Activated naive CD4-positive, alpha-beta T cell treated with anti-CD3 and anti-CD28 coated beads, Interleukin-2, amount 50 U/mL, for 72 hours (primary cell): ENCODE results near the gene VDAC1. TPM values are rescaled to one million over a fixed set of nuclear protein-coding genes. Genes with fewer than 3 reads are reported as not detected.
"Not testable (repeated sequence)": the region's sequence is repeated elsewhere in the genome, so short reads cannot be mapped to it uniquely, and the experiment has no call there.

Source experiments
- ATAC-seq, 2 donors: fragments of 150-1000 bp; cut with Tn5 transposase; 2 replicates each; pipeline ENCODE4 v1.10.0; 2021; ENCODE audit warnings: mild to moderate bottlenecking in 2 of 2, moderate library complexity in 2 of 2
- DNase-seq, 2 donors: peaks; one replicate each; pipeline ENCODE4 v3.0.0; 2021 to 2022; ENCODE audit warnings: low spot score in 2 of 2
- H3K27ac Mint-ChIP-seq, 2 donors: one replicate each; pipeline ENCODE4 v1.8.0; 2022; ENCODE audit warnings: mild to moderate bottlenecking in 2 of 2, mixed read lengths in 2 of 2
- H3K36me3 Mint-ChIP-seq, 2 donors: one replicate each; pipeline ENCODE4 v1.8.0; 2022; ENCODE audit warnings: mixed read lengths in 2 of 2
- H3K9me3 Mint-ChIP-seq, 2 donors: one replicate each; pipeline ENCODE4 v1.8.0; 2022; ENCODE audit warnings: mixed read lengths in 2 of 2
- total RNA-seq, 2 donors: library from RNA; stranded (reverse); gene quantifications; one replicate each; pipeline ENCODE4 v1.2.3, GENCODE V29; 2022

VDAC1 gene
- total RNA-seq, 2 donors from 2014 or later: 289 to 522 TPM

DNA sequence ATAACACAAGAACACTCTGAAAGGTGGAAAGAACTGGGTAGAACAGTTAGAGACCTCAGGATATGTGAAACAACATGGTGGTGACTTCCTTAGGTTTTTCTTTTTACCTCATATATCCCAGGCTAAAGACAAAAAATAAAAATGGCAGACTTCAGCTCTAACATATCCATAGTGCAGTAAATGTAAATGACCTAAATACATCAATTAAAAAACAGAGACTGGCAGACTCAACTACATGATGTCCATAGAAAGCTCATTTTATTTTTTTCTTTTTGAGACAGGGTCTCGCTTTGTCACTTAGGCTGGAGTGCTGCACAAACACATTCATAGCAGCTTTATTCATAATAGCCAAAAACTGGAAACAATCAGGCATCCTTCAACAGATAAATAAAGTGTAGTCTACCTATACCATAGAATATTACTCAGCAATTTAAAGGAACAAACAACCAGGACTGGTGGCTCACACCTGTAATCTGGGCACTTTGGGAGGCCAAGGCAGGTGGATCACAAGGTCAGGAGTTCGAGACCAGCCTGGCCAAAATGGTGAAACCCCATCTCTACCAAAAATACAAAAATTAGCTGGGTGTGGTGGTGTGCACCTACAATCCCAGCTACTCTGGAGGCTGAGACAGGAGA is 41.2 kb downstream of the VDAC1 start:
- H3K36me3 Mint-ChIP-seq: peaks cover 18 to 51% of the 10 kb centered on the region in 2 donors
- ATAC-seq: no peak

DNA sequence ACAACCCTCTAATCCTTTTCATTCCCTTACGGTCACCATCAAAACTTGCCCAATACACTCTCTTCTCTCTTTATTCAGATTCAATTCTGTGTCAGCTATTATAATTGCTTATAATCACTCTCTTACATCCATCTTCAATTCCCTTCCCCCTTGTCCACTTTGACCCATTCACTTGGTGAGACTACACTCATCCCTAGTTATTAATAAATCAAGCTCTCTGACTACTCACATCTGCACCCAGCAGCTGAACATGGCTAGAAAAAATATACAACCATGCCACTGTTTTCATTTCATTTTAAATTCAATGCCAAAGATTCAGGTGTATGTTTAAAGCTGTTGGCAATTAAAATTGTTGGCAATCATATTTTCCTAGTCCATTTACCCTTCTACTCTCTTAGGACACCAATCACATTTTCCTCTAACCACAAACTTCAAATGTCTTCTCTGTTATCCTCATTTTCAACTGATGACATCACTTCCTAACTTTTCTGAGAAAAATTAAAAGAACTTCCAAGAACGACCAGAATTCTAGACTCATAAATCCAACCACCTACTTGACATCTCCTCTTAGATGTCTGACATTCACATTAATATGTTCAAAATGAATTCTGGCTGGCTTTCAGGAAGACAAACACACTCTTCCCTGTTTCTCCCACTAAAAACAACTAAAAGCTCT is 41.8 kb downstream of the VDAC1 start:
- Mint-ChIP-seq H3K9me3 (peaks cover 0 to 20% of the 10 kb centered on the region in 2 donors), H3K27ac (peak overlapping the region; percentile 55 to 72), H3K36me3 (peaks cover 11 to 45% of the 10 kb centered on the region in 2 donors)
- peak; percentile 19 to 52 for ATAC-seq
- no peak for DNase-seq

More for the DNA sequence above, 41.2 kb downstream of the VDAC1 start:
- DNase-seq: no peak
- peak overlapping the region; percentile 55 to 72 for H3K27ac Mint-ChIP-seq
- peaks cover 0 to 20% of the 10 kb centered on the region in 2 donors for H3K9me3 Mint-ChIP-seq

DNA sequence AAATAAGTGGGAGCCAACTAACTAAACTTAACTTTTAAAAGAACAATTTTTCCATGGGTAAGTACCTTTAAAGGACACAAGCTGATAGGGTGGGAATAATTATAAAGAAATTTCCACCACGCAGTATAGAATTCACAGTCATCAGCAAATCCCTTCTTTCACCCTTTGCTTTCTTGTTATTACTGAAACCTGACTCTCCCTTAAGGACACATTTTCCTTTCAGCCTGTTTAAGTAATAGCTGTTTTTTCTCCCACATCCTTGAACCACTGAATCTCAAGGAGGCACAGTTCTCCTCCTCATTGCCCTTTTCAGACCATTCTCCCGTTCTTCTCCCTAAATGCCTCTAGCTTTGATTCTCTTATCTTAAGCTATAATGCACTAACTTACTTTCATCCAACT is 42.6 kb downstream of the VDAC1 start:
- Mint-ChIP-seq H3K36me3 (peaks cover 6 to 38% of the 10 kb centered on the region in 2 donors), H3K9me3 (peaks cover 0 to 20% of the 10 kb centered on the region in 2 donors), H3K27ac (peak overlapping the region in 1 of 2 donors; percentile 55)
- DNase-seq: no peak
- ATAC-seq: peak; percentile 9 to 31

DNA sequence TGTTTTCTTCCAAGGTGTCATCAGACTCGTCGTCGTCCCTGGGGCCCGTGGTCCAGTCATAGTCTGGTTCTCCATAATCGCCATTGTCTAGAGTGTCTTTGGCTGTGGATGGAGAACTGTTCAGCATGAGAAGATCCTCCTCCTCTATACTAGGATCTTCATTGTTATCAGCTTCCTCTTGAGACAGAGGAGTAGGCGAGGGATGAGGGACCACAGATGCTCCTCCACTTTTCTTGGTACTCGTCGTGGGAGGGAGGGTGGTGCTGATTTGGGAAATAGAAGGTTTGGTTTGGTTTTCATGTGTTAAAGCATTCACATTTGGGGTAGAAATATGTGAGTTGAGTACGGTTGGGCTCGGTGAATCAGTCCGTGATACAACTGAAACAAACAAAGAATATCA is 45.1 kb downstream of the VDAC1 start:
- peak in 1 of 2 donors; percentile 41 for ATAC-seq
- DNase-seq: no peak
- Mint-ChIP-seq H3K36me3 (peaks cover 6 to 41% of the 10 kb centered on the region in 2 donors), H3K27ac (peak overlapping the region; percentile 23 to 51), H3K9me3 (peaks cover 0 to 14% of the 10 kb centered on the region in 2 donors)

DNA sequence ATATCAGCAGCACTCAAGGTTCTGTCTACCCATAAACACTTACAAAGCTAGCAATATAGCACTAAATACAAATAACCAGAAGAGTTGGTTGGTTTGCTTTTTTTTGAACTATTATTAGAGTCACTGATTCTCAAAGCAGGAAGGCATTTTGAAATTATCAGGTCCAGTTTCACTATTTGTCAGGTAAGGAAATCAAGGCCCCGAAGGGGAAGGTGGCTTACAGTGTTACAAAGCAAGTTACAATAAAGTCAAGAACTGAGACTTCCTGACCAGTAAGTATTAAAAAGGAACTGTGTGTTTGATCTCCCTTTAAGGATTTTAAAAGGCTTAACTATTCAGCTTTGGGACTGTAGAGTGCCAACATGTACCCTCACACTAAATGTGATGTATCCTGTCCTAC is 47.2 kb downstream of the VDAC1 start:
- no peak for DNase-seq
- Mint-ChIP-seq H3K36me3 (peaks cover 6 to 29% of the 10 kb centered on the region in 2 donors), H3K27ac (peak overlapping the region; percentile 58 to 75), H3K9me3 (peaks cover 0 to 2% of the 10 kb centered on the region in 2 donors)
- peak; percentile 50 to 55 for ATAC-seq

DNA sequence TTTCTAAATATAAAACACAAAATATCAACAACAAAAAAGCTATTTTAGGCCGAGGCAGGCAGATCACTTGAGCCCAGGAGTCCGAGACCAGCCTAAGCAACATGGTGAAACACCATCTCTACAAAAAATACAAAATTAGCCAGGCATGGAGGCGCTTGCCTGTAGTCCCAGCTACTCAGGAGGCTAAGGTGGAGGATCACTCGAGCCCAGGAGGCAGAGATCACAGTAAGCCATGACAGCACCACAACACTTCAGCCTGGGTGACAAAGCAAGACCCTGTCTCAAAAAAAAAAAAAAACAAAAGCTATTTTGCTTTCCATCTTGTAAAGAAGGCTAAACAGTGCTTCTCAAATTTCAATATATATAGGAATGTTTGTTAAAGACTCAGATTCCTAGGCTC is 47.7 kb downstream of the VDAC1 start:
- Mint-ChIP-seq H3K36me3 (peaks cover 6 to 28% of the 10 kb centered on the region in 2 donors), H3K27ac (peak overlapping the region in 1 of 2 donors; percentile 75), H3K9me3 (no peaks in the 10 kb centered on the region)
- no peak for DNase-seq
- ATAC-seq: no peak

DNA sequence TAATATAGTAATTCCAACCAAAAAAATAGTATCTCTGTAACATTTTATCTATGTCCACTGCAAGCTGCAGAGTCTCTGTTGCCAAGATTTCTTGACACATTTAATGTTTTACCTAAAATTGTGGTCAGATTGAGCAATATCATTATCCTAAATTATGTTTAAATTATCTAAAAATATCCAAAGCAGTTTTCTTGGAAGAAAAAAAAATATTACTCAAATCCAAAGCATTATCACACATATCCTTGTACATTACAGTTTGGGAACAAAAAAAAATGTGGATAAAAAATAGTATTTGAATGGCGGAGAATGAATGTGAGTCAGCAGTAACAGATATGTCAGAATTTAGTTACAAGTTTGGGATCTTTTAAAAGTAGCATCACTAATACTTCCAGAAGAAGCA is 48.6 kb downstream of the VDAC1 start:
- ATAC-seq, H3K9me3 Mint-ChIP-seq, DNase-seq, H3K27ac Mint-ChIP-seq: not testable (repeated sequence)
- H3K36me3 Mint-ChIP-seq: peaks cover 6 to 28% of the 10 kb centered on the region in 2 donors

DNA sequence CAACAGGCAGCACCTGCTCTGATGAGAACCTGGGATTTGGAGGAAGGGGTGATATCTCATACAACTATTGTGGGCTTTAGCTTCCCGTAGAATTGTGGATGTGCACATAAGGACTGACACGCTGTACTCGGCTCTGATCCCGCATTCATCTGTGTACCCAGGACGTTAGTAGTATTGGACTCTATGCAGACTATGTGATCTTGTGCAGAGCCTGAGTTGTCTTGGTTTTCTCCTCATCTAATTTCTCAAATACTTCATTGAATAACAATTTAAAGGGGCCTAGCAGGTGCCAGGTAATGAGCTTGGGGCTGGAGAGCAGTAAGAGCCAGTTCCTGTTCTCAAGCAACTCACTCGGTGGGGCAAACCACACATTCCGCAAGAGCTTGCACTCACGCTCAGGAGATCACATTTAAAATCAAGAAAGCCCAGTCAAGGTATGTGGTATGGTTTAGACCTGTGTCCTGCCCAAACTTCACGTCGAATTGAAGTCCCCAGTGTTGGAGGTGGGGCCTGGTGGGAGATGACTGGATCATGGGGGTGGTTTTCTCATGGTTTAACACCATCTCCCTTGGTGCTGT is 51.1 kb downstream of the VDAC1 start:
- H3K36me3 Mint-ChIP-seq: peaks cover 0 to 15% of the 10 kb centered on the region in 2 donors
- ATAC-seq (no peak), DNase-seq (no peak)
- no peaks in the 10 kb centered on the region for H3K9me3 Mint-ChIP-seq
- no peak overlapping the region for H3K27ac Mint-ChIP-seq

DNA sequence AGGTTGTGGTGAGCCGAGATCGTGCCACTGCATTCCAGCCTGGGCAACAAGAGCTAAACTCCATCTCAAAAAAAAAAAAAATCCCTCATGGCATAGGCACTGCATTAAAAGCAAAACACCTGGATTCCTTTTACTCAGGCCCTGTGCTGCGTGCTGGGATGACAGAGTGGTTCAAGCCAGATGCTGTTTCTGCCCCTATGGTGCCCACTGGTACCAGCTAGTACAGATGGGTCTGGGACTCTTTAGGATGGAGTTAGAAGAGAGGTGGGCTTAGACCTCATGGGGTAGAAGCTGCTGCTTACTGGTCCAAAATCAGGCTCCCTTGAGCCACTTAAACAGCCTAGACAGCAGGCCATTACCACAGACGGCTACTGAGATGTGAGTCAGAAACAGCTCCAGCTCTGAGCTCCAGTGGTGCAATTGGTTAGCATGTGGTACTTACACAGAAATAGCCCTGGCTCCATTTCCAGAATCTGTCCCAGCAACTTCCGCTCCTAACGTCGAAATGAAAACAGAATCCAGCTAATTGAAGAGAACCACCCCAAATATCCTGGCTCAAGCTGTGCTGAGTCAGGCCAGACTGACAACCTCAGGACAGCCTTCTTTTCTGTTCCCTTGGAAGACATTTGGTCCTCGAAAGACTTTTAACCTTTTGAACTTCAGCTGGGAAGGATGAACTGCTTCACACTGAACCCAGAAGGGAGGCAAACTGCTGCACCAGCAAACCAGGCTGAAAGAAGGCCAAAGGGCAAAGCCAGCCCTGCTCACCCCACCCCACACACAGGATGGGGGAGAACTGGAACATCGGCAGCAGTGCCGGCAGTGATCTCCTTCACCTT is 51.8 kb downstream of the VDAC1 start:
- Mint-ChIP-seq H3K36me3 (peaks cover 0 to 15% of the 10 kb centered on the region in 2 donors), H3K27ac (no peak overlapping the region), H3K9me3 (no peaks in the 10 kb centered on the region)
- DNase-seq: no peak
- ATAC-seq: no peak

DNA sequence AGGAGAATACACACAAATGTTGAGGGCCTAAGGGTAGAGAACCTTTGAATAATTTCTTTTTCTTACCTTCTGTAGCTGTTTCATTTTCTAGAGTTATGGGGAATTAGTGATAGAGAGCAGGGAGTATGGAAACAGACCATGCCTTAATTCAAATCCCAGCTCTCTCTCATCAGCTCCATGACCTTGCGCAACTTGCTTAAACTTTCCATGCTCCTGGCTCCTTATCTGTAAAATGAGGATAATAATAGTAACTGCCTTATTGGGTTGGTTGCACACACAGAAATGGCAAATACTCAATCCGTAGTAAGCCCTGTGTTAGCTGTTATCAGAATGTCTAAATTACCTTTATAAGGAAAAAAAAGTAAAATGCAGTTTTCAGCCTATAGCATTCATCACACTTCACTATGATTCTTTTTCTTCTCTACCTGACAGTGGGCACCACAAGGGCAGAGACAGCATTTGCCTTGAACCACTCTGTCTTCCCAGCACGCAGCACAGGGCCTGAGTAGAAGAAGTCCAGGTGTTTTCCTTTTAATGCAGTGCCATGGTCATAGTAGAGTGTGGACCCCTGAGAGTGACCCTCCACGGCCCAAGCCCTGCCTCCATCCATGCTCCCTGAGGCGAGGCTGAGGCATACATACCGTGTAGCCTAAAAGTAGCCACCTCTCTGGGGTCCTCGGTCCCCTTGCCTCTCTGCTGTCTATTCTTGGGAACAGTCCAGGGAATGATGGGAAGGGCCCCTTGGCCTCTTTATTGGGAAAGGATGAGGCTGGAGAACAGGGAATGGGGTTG is 53.8 kb downstream of the VDAC1 start:
- ATAC-seq (no peak), DNase-seq (no peak)
- H3K9me3 Mint-ChIP-seq: no peaks in the 10 kb centered on the region
- peaks cover 0 to 12% of the 10 kb centered on the region in 2 donors for H3K36me3 Mint-ChIP-seq
- peak overlapping the region in 1 of 2 donors; percentile 65 for H3K27ac Mint-ChIP-seq

DNA sequence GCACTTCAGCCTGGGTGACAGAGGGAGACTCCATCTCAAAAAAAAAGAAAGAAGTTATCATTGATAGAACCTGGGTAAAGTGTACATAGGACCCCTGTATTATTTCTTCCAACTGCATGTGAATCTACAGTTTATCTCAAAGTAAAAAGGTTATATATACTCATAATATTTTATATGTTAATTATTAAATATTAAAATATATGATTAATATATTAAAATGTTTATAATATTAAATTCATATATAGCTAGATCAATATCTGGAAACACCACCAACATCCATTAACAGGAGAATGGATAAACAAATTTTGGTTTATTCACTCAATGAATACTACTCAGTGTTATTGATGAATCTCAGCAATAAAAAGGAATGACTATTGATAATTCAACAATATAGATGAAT is 56.1 kb downstream of the VDAC1 start:
- H3K36me3 Mint-ChIP-seq: no peaks in the 10 kb centered on the region
- DNase-seq (no peak), ATAC-seq (no peak)
- no peaks in the 10 kb centered on the region for H3K9me3 Mint-ChIP-seq
- no peak overlapping the region for H3K27ac Mint-ChIP-seq

DNA sequence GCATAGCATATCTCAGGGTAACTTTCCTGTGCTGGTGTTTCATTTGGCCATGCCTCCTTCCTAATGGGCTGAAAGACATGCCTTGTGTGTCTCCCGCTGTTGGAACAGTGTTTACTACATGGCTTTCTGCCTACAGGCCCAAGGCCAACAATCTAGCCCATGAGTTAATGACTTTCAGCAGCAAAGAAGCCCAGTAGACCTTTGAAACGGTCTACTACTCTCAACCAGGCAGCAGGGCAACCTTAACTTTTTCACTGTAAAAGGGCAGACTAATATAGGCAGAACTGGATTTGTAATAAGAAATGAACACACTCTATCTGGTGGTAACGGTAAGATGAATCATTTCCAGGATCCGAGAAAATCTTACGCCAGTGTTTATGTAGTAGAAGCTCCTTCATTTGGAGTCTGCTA is 57.3 kb downstream of the VDAC1 start:
- H3K9me3 Mint-ChIP-seq: no peaks in the 10 kb centered on the region
- no peak for DNase-seq
- no peak overlapping the region for H3K27ac Mint-ChIP-seq
- no peak for ATAC-seq
- H3K36me3 Mint-ChIP-seq: no peaks in the 10 kb centered on the region

DNA sequence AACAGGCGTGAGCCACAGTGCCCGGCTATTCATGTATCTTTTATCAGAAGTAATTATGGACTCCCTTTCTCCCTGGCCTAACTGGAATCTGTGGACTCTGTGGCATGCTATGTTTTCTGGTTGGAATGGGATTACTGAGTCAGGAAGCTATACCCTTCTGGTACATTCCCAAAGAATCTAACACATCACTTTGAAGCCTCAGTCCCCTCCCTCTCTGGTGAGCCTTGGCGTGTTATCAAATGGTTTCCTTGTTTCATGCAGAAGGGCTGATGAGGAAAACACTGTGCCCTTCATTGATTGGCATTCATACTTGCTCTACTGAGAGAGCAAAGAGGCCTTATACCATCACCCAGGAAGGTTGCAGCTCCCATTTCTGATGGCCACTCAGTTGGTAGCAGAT is 59.2 kb downstream of the VDAC1 start:
- H3K27ac Mint-ChIP-seq: no peak overlapping the region
- no peaks in the 10 kb centered on the region for H3K9me3 Mint-ChIP-seq
- ATAC-seq: no peak
- no peaks in the 10 kb centered on the region for H3K36me3 Mint-ChIP-seq
- no peak for DNase-seq

DNA sequence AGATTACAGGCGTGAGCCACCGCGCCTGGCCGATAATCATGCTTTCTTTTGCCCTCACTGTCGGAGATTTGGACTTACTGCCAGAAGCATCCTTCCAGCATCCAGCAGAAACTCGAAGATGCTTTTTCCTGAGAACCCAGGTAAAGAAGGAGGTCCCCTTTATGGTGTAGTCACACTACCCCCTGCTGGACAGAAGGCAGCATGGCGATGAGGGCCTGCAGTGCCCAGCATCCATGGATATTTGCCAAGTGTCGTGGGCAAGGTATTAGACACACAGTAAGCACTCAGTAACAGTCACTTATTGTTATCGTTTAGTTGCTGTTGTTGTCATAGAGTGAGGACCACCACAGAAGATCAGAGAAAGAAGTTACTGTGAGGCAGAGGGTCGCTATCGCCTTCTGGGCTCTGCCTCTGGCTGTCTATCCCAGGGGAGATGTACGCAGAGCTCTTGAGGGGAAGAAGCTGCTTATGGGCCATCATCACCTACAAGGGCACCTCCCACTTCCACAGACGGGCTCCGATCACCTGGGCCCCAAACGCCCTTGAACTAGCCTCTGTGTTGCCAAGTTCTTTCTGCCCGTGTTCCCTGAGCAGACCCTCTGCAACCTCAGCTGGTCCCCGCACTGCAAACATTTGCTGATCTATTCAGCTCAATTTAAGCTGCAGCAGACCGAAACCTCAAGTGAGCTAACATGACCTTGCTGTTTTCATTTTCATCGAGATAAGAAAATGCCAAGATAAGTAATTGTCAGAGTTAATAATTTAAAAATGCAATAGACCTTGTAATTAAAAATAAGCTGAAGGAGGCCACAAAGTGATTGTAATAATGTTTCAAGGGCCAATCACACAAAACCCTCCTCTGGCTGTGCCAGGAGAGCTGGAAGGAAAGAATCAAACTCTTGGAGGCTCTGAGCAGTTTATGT is 60.3 kb downstream of the VDAC1 start:
- H3K27ac Mint-ChIP-seq: no peak overlapping the region
- no peaks in the 10 kb centered on the region for H3K9me3 Mint-ChIP-seq
- DNase-seq (peak in 1 of 2 donors; percentile 64), ATAC-seq (peak; percentile 57 to 70)
- H3K36me3 Mint-ChIP-seq: no peaks in the 10 kb centered on the region

DNA sequence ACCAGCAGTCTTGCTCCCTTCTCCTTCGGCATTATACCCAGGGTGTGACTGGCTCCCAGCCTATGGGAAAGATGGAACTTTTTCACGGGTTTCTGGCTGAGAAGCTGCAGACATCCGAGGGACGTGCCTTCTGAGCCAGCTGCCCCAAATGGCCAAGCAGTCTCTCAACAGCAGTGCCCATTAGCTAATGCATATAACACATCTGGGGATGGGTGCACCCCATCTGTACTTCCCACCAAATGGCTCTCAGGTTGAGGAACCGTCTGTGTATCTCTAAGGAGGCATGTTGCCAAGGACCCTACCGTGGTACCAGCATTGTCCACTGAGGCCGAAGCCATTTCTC is 61.3 kb downstream of the VDAC1 start:
- ATAC-seq: no peak
- Mint-ChIP-seq H3K36me3 (no peaks in the 10 kb centered on the region), H3K27ac (no peak overlapping the region), H3K9me3 (no peaks in the 10 kb centered on the region)
- no peak for DNase-seq
